Stimulated activated effector memory CD8-positive, alpha-beta T cell treated with anti-CD3 and anti-CD28 coated beads, Interleukin-12 subunit alpha, Interleukin-12 subunit beta, amount 100 ng/mL, for 72 hours (primary cell): ENCODE measurements around the gene GPSM3.
"Not testable (repeated sequence)": the region's sequence is repeated elsewhere in the genome, so short reads cannot be mapped to it uniquely, and the experiment has no call there.

ENCODE experiments used
- ATAC-seq: fragments of 150-1000 bp; cut with Tn5 transposase; 2 replicates; pipeline ENCODE4 v1.10.0; 2021
- DNase-seq, 2 donors: peaks; one replicate each; pipeline ENCODE4 v3.0.0; 2021 to 2022; ENCODE audit warnings: low spot score in 2 of 2
- H3K27ac Mint-ChIP-seq: one replicate; pipeline ENCODE4 v1.8.0; 2022; ENCODE audit warnings: mild to moderate bottlenecking, mixed read lengths
- H3K36me3 Mint-ChIP-seq: one replicate; pipeline ENCODE4 v1.8.0; 2022; ENCODE audit warnings: mild to moderate bottlenecking, mixed read lengths
- H3K4me1 Mint-ChIP-seq: one replicate; pipeline ENCODE4 v1.8.0; 2022; ENCODE audit warnings: mixed read lengths
- H3K4me3 Mint-ChIP-seq: one replicate; pipeline ENCODE4 v1.8.0; 2022; ENCODE audit warnings: mild to moderate bottlenecking, mixed read lengths
- H3K9me3 Mint-ChIP-seq: one replicate; pipeline ENCODE4 v1.8.0; 2022; ENCODE audit warnings: mixed read lengths

Gene GPSM3

GRCh38 chr6:32146287-32146686 is 46.2 kb downstream of the GPSM3 start:
- DNase-seq (no peak), ATAC-seq (no peak)
- H3K36me3 Mint-ChIP-seq, result peaks cover 11% of the 10 kb centered on the region
- H3K9me3 Mint-ChIP-seq, result no peaks in the 10 kb centered on the region
- H3K4me1 Mint-ChIP-seq, result peaks cover 39% of the 10 kb centered on the region
- H3K27ac Mint-ChIP-seq, result no peak overlapping the region
- no peak overlapping the region for H3K4me3 Mint-ChIP-seq

GRCh38 chr6:32144238-32144637 is 48.2 kb downstream of the GPSM3 start:
- Mint-ChIP-seq H3K36me3 (peaks cover 11% of the 10 kb centered on the region), H3K4me1 (peaks cover 26% of the 10 kb centered on the region)
- H3K27ac Mint-ChIP-seq, ATAC-seq, DNase-seq, H3K9me3 Mint-ChIP-seq, H3K4me3 Mint-ChIP-seq: not testable (repeated sequence)
